H1 (cell line): ENCODE data around the gene RRM2. TPM values are rescaled to one million over a fixed set of nuclear protein-coding genes. Genes with fewer than 3 reads are reported as not detected.
A peak's percentile ranks its signal among the peaks of the same experiment; 100 is the strongest.

Experiments
- BCL11A ChIP-seq, 2 experiments: IDR thresholded peaks; one replicate each; pipeline ENCODE4 v1.6.1; 2011; ENCODE audit warnings: low read depth in 2 of 2, low read length in 2 of 2, mild to moderate bottlenecking in 2 of 2
- CBX8 ChIP-seq: fragments of 300-800, 300-1000 bp; sonication (generic); IDR thresholded peaks from 2 replicates; pipeline ENCODE4 v1.7.1; 2016; ENCODE audit warnings: low read depth, low read length, borderline replicate concordance
- CHD2 ChIP-seq: IDR thresholded peaks from 2 replicates; pipeline ENCODE4 v1.6.1; 2012; ENCODE audit warnings: low read length, improper control_type of control experiment
- EZH2 ChIP-seq: fragments of 200-600 bp; sonication (generic); IDR thresholded peaks from 2 replicates; pipeline ENCODE4 v1.7.1; 2012; ENCODE audit warnings: low read depth, mild to moderate bottlenecking, moderate library complexity, low read length, inconsistent platforms; ENCODE audit not compliant: severe bottlenecking
- GTF2F1 ChIP-seq: IDR thresholded peaks from 2 replicates; pipeline ENCODE4 v1.6.1; 2012; ENCODE audit warnings: low read depth, low read length, improper control_type of control experiment, borderline replicate concordance
- HDAC2 ChIP-seq, 2 experiments: fragments of 300-600 bp in 1 of 2; sonication (generic) in 1 of 2; IDR thresholded peaks; 2 replicates each; pipeline ENCODE4 v1.6.1; 2011 to 2012; ENCODE audit warnings: low read depth in 2 of 2, low read length in 2 of 2, mild to moderate bottlenecking in 2 of 2, moderate library complexity in 2 of 2, borderline replicate concordance in 1 of 2, inconsistent platforms in 1 of 2
- HDAC6 ChIP-seq: IDR thresholded peaks from one replicate; pipeline ENCODE4 v1.7.1; 2012; ENCODE audit warnings: low read depth, mild to moderate bottlenecking, inconsistent platforms, low read length, moderate library complexity
- JUN ChIP-seq: IDR thresholded peaks from 2 replicates; pipeline ENCODE4 v1.6.1; 2011; ENCODE audit warnings: low read depth, mild to moderate bottlenecking, improper control_type of control experiment, low read length
- KDM1A ChIP-seq: fragments of 200-600, 300-600 bp; sonication (generic); IDR thresholded peaks from 2 replicates; pipeline ENCODE4 v1.7.1; 2016; ENCODE audit warnings: mild to moderate bottlenecking, low read length, borderline replicate concordance
- NANOG ChIP-seq: IDR thresholded peaks from 2 replicates; pipeline ENCODE4 v1.6.1; 2011; ENCODE audit warnings: low read length, low read depth, mild to moderate bottlenecking, inconsistent platforms; ENCODE audit not compliant: insufficient read depth, poor library complexity, severe bottlenecking
- NRF1 ChIP-seq: IDR thresholded peaks from 2 replicates; pipeline ENCODE4 v1.6.1; 2011; ENCODE audit warnings: mild to moderate bottlenecking, low read depth, low read length, improper control_type of control experiment
- PHF8 ChIP-seq: fragments of 200-600 bp; sonication (generic); conservative IDR thresholded peaks from 2 replicates; pipeline ENCODE4 v1.7.1; 2012; ENCODE audit warnings: low read depth, mild to moderate bottlenecking, inconsistent platforms, low read length, moderate library complexity
- POLR2A ChIP-seq, 2 experiments: IDR thresholded peaks; 1 replicate in 1 of 2; 2 replicates in 1 of 2; pipeline ENCODE4 v1.6.1; 2011; ENCODE audit warnings: low read depth in 2 of 2, low read length in 2 of 2, mild to moderate bottlenecking in 2 of 2; ENCODE audit errors: control extremely low read depth in 1 of 2
- RBBP5 ChIP-seq: IDR thresholded peaks from 2 replicates; pipeline ENCODE4 v1.7.1; 2012; ENCODE audit warnings: low read depth, mild to moderate bottlenecking, inconsistent platforms, low read length, moderate library complexity, borderline replicate concordance
- RFX5 ChIP-seq: IDR thresholded peaks from 2 replicates; pipeline ENCODE4 v1.6.1; 2011; ENCODE audit warnings: low read depth, low read length, improper control_type of control experiment, borderline replicate concordance
- SP2 ChIP-seq: IDR thresholded peaks from 2 replicates; pipeline ENCODE4 v1.6.1; 2012; ENCODE audit warnings: mild to moderate bottlenecking, low read length, inconsistent platforms
- SP4 ChIP-seq: IDR thresholded peaks from 2 replicates; pipeline ENCODE4 v1.6.1; 2012; ENCODE audit warnings: low read length, inconsistent platforms
- TAF1 ChIP-seq: IDR thresholded peaks from 2 replicates; pipeline ENCODE4 v1.6.1; 2011; ENCODE audit warnings: mild to moderate bottlenecking, low read depth, low read length
- TAF7 ChIP-seq: optimal IDR thresholded peaks from 2 replicates; pipeline ENCODE3; 2011; ENCODE audit warnings: low read depth, mild to moderate bottlenecking, inconsistent platforms, low read length, moderate library complexity, borderline replicate concordance
- TCF12 ChIP-seq: IDR thresholded peaks from 2 replicates; pipeline ENCODE4 v1.6.1; 2011; ENCODE audit warnings: low read depth, mild to moderate bottlenecking, low read length
- TEAD4 ChIP-seq: IDR thresholded peaks from 2 replicates; pipeline ENCODE4 v1.6.1; 2012; ENCODE audit warnings: low read depth, low read length, inconsistent platforms, mixed read lengths
- USF2 ChIP-seq: IDR thresholded peaks from 2 replicates; pipeline ENCODE4 v1.6.1; 2011; ENCODE audit warnings: low read length, improper control_type of control experiment
- YY1 ChIP-seq: IDR thresholded peaks from 2 replicates; pipeline ENCODE4 v1.6.1; 2011; ENCODE audit warnings: low read depth, mild to moderate bottlenecking, low read length
- polyA plus RNA-seq, 7 experiments: library from polyadenylated mRNA; depleted of rRNA in 3 of 7; stranded (reverse) in 5 of 7; unstranded in 2 of 7; fragments of >200 nt in 5 of 7; fragments of 200-250 nt in 2 of 7; gene quantifications; 1 replicate in 5 of 7; 2 replicates in 1 of 7; 4 replicates in 1 of 7; pipeline versions ENCODE4 v1.2.1 to v1.2.3, GENCODE V29; 2011 to 2013; ENCODE audit warnings: missing spikeins in 2 of 7, mixed read lengths in 2 of 7
- total RNA-seq: library from RNA; stranded (reverse); fragmentation: NEBNext Ultra II Directional; extraction: Animal tissue kit (Norgen Biotek cat#: 25700); gene quantifications from 2 replicates; pipeline ENCODE4 v1.2.1, GENCODE V29; 2021
- TF ChIP-seq, protein P1 (sequence below): IDR thresholded peaks from 2 replicates; pipeline ENCODE4 v1.6.1; 2012; ENCODE audit warnings: inconsistent platforms

RRM2 gene
- total and polyA plus RNA-seq, 2 of the 8 experiments (the other 6 are each of a cell fraction or from before 2014, with no cell fraction given) = 37.7 to 215 TPM

GRCh38 chr2:10122500-10123280 lies at the start of gene RRM2 (continued):
- TF ChIP-seq JUN (no peak), CHD2 (peak; percentile 78), BCL11A (IDR thresholded peaks at IDR 0.05; ENCODE audit: low read depth in 2 of 2, low read length in 2 of 2) (no peak), EZH2 (no peak), CBX8 (no peak), HDAC6 (no peak), TAF1 (peak; percentile 88), PHF8 (no peak; the same call in 1 of the 2 replicates), NRF1 (no peak), RBBP5 (no peak), USF2 (no peak), RFX5 (no peak), YY1 (no peak), TCF12 (no peak), KDM1A (no peak), TAF7 (peak; percentile 70), NANOG (no peak), SP2 (no peak), GTF2F1 (0 out of 2 replicates have a peak, but pooled peaks have one; percentile 67), HDAC2 (IDR thresholded peaks at IDR 0.05; ENCODE audit: borderline replicate concordance in 1 of 2, low read depth in 2 of 2, low read length in 2 of 2) (peak in 1 of 2 experiments; percentile 97; a peak in 1 of 4 replicates), POLR2A (IDR thresholded peaks at IDR 0.05; ENCODE audit: control extremely low read depth in 1 of 2, low read depth in 2 of 2, low read length in 2 of 2) (peak; percentile 97 to 98), SP4 (no peak), TEAD4 (no peak)
- TF ChIP-seq, protein P1, sequence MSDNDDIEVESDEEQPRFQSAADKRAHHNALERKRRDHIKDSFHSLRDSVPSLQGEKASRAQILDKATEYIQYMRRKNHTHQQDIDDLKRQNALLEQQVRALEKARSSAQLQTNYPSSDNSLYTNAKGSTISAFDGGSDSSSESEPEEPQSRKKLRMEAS = peak; percentile 85
